ENCODE results near the gene POU2F3.

POU2F3 gene

DNA sequence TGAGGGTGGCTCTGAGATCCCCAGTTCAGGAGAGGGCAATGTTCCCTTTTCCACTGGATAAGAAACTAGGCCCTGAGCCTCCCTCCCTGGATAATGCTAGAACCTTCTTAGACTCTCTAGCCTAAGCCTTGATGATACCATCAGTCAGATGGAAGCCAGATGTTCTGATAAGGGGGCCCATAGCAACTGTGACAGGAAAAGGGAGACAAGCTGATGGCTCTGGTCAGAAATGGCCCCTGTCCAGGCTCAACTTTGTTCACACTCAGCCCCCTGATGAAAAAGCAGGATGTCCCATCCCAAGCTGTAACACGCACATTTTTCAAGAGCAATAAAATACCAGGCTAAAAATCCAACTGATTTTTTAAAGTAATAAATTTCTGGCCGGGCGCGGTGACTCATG is 36.3 kb upstream of the POU2F3 start:
- DNase-seq (ENCODE audit: low spot score in 2 of 2), result no peak
- Mint-ChIP-seq H3K36me3 (no peaks in the 10 kb centered on the region), H3K4me1 (no peaks in the 10 kb centered on the region), H3K4me3 (no peak overlapping the region), H3K27ac (no peak overlapping the region), H3K9me3 (no peaks in the 10 kb centered on the region), H3K27me3 (peaks cover 19% of the 10 kb centered on the region)
- no peak for ATAC-seq (ENCODE audit: low read depth)

DNA sequence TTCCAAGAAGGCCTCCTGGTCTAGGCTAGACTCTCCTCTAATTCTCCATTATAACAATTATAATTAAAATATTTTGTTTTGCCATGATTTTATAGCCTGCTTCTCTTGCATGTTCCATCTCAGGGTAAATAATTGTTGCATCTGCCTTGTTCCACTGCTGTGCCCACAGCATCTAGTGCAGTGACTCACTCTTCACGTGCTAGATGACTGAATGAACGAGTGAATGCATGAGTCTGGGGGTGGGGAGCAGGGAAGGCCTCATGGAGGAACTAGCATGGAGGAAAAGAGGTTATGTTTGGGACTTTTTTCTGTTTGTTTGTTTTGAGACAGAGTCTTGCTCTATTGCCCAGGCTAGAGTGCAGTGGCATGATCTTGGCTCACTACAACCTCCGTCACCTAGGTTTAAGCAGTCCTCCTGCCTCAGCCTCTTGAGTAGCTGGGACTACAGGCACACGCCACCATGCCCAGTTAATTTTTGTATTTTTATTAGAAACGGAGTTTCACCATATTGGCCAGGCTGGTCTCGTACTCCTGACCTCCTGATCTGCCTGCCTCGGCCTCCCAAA is 34.3 kb upstream of the POU2F3 start:
- peaks cover 5% of the 10 kb centered on the region for H3K4me1 Mint-ChIP-seq
- H3K4me3 Mint-ChIP-seq, result no peak overlapping the region
- ATAC-seq (ENCODE audit: low read depth), result no peak
- H3K9me3 Mint-ChIP-seq, result no peaks in the 10 kb centered on the region
- DNase-seq (ENCODE audit: low spot score in 2 of 2), result no peak
- H3K27me3 Mint-ChIP-seq, result peaks cover 22% of the 10 kb centered on the region
- no peak overlapping the region for H3K27ac Mint-ChIP-seq
- H3K36me3 Mint-ChIP-seq, result no peaks in the 10 kb centered on the region

DNA sequence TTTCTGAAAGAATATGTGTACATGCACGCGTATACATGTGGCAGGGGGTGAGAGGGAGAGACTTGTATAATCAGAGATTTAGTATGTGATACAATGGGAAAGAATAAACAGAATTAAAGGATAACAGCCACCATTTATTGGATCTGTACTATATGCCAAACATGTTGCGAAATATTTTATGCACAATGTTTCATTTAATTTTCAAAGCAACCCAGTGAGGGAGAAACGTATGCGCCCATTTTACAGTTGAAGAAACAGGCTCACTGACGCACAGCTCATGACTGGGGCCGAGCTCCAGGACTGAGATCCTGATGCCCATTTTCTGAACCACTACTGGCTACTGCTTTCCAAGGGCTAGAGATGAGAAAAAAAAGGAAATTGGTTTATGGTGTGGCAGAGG is 32.4 kb upstream of the POU2F3 start:
- no peaks in the 10 kb centered on the region for H3K9me3 Mint-ChIP-seq
- ATAC-seq (ENCODE audit: low read depth) (no peak), DNase-seq (ENCODE audit: low spot score in 2 of 2) (no peak)
- H3K27me3 Mint-ChIP-seq, result peaks cover 24% of the 10 kb centered on the region
- peaks cover 8% of the 10 kb centered on the region for H3K4me1 Mint-ChIP-seq
- H3K4me3 Mint-ChIP-seq, result no peak overlapping the region
- H3K36me3 Mint-ChIP-seq, result no peaks in the 10 kb centered on the region
- no peak overlapping the region for H3K27ac Mint-ChIP-seq

DNA sequence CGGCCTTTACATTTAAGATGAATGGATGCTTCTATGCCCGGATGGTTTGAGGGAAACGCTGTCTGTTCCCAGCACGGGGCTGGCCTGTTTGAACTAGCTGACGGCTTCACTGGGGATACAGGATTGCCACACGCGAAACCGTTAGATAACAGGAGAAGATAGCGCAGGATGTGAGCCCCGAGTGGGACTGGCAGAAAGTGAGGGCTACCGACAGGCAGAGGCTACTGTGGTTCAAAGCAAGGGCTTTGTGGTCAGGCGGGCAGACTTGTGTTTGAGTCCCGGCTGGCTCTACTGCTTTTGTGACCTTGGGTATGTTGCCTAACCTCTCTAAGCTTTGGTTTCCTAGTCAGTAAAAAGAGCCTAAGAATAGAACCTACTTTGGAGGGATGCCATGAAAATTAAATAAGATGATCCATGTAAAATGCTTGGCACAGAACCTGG is 31.9 kb upstream of the POU2F3 start:
- no peak for ATAC-seq (ENCODE audit: low read depth)
- peaks cover 8% of the 10 kb centered on the region for H3K4me1 Mint-ChIP-seq
- peaks cover 24% of the 10 kb centered on the region for H3K27me3 Mint-ChIP-seq
- no peak overlapping the region for H3K4me3 Mint-ChIP-seq
- H3K36me3 Mint-ChIP-seq, result no peaks in the 10 kb centered on the region
- no peaks in the 10 kb centered on the region for H3K9me3 Mint-ChIP-seq
- no peak overlapping the region for H3K27ac Mint-ChIP-seq
- DNase-seq (ENCODE audit: low spot score in 2 of 2), result no peak

DNA sequence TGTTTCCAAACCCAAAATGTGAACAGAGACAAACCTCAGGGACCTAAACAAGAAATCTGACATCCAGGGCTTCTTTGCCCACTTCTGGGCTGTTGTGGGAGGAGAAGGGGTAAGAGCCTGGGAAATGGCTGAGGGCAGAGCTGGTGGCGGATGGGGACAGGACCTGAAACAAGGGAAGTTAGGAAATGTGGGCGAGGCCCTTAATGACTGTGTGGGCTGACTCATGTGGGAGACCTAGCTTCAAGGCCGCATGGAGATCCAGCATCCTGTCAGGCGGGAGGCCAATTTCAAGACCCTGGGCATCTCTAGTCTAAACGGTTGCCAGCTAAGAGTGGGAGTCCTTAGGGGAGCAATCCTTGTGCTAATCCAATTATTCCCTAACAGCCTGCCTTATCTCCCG is 31.2 kb upstream of the POU2F3 start:
- Mint-ChIP-seq H3K4me3 (no peak overlapping the region), H3K27ac (no peak overlapping the region), H3K36me3 (no peaks in the 10 kb centered on the region), H3K27me3 (peaks cover 24% of the 10 kb centered on the region), H3K9me3 (no peaks in the 10 kb centered on the region), H3K4me1 (peaks cover 8% of the 10 kb centered on the region)
- ATAC-seq (ENCODE audit: low read depth) (no peak), DNase-seq (ENCODE audit: low spot score in 2 of 2) (no peak)

DNA sequence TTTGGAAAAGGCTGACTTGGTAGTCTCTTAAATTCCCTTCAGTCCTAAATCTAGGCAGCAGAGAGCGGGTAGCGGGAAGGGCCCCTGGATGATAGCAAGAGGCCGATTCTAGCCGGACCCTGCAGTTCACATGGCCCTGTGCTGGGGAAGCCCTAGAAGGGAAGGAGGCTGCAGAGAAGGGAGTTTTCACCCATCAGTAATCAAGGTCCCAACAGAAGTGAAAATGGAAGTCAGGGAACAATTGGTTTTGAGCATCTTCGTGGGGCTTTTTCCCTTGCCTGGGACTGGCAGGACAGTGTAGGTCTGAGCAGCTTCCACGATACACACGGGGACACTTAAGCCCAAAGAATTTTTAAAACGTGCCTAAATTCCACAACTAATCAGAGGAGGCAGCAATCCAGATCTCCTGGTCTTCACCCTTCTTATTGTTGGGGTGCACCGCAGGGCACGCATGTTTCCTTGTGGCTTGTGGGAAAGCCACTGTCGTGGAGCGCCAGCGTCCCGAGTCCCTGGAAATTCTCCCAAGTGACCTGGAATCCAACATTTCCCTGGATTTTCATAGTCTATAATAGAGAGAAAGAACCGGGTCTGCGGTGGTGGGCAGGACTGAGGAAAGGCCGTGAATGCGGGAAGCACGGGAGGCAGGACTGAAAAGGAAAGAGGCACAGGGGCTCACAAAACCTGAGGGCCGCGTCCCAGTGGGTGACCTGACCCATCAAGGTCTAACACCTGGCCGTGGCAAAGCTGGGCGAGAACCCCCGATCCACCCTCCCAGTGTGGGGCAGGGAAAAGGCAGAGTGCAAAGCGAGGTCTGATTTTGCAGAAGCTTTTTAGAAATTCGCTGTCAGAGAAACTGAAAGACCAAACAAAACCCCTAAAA is 30.0 kb upstream of the POU2F3 start:
- Mint-ChIP-seq H3K4me3 (peak overlapping the region; percentile 86), H3K4me1 (peaks cover 8% of the 10 kb centered on the region), H3K9me3 (no peaks in the 10 kb centered on the region), H3K27me3 (peaks cover 26% of the 10 kb centered on the region), H3K36me3 (no peaks in the 10 kb centered on the region), H3K27ac (no peak overlapping the region)
- no peak for DNase-seq (ENCODE audit: low spot score in 2 of 2)
- peak; percentile 6 for ATAC-seq (ENCODE audit: low read depth)

DNA sequence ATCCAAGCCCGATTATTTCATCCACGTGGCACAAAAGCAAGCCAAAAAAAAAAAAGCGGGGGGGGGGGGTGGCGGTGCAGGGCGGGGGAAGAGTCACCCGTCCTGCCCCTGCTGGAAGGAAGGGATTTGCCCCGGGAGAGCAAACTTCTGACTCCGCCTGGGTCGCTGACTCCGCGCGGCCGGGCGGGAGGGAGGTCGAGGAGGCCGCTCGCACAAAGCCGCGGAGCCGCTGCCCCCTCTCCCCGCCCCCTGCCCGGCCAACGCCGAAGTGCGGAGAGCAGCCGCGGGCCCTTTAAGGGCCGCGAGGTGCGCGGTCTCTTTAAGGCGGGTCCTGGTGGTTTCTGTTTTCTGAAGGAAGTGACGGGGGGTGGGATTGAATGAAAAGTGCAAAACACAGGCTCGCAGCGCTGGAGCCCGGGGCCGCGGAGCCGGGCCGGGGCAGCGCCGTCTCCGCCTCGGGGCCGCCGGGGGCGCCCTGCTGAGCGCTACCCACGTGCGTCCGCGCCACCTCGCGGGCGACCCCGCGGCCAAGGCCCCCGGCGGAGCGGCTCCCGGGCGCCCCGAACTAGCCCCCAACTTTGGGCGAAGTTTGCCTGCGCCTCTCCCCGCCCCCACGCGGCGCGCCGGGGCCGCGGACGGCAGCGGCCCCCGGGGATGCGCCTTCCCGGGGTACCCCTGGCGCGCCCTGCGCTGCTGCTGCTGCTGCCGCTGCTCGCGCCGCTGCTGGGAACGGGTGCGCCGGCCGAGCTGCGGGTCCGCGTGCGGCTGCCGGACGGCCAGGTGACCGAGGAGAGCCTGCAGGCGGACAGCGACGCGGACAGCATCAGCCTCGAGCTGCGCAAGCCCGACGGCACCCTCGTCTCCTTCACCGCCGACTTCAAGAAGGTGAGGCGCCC is 29.1 kb upstream of the POU2F3 start, which contains the start of gene OAF:
Gene OAF (plus strand): TSS at position 407 of the 896 bp plus-strand sequence. CDS start 248 bp downstream, at position 655.
- H3K36me3 Mint-ChIP-seq, result no peaks in the 10 kb centered on the region
- H3K4me3 Mint-ChIP-seq, result peak within 1 kb of the TSS; percentile 93
- peak; percentile 82 for ATAC-seq (ENCODE audit: low read depth)
- peaks cover 27% of the 10 kb centered on the region for H3K27me3 Mint-ChIP-seq
- DNase-seq (ENCODE audit: low spot score in 2 of 2), result peak; percentile 18 to 46
- peaks cover 8% of the 10 kb centered on the region for H3K4me1 Mint-ChIP-seq
- H3K9me3 Mint-ChIP-seq, result no peaks in the 10 kb centered on the region
- no peak within 1 kb of the TSS for H3K27ac Mint-ChIP-seq

DNA sequence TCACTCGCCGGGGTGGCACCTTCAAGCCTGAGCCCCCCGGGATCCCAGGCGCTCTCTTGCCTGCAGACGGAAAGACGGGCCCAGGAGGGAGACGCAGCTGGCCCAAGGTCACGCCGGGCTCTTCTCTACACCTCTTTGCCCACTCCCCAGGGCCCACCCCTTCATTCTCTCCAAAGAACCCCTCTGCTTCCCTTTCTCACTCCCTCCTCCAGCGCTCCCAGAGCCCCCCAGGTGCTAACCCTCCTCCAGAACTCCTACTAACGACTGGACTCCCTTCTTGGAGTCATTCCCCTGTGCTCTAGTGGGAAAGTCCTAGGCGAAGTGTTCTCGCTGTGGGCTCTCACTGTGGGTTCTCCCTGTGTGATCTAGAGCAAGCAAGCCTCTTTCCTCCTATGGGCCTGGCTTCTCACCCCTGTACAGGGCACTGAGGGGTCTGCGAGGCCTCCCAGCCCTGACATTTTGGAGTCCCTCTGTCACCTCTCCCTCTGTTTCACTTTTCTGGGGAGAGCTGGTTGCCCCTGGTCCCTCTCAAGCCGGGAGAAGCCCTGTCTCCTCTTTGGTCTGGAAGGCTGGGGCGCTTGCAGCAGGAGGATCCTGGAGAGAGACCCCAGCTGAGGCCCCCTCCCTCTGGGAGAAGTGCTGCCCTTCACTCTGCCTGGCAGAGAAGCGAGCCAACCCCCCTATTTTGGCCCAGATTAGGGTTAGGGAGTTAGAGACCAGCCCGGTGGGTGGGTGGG is 28.2 kb upstream of the POU2F3 start:
- no peak for ATAC-seq (ENCODE audit: low read depth)

DNA sequence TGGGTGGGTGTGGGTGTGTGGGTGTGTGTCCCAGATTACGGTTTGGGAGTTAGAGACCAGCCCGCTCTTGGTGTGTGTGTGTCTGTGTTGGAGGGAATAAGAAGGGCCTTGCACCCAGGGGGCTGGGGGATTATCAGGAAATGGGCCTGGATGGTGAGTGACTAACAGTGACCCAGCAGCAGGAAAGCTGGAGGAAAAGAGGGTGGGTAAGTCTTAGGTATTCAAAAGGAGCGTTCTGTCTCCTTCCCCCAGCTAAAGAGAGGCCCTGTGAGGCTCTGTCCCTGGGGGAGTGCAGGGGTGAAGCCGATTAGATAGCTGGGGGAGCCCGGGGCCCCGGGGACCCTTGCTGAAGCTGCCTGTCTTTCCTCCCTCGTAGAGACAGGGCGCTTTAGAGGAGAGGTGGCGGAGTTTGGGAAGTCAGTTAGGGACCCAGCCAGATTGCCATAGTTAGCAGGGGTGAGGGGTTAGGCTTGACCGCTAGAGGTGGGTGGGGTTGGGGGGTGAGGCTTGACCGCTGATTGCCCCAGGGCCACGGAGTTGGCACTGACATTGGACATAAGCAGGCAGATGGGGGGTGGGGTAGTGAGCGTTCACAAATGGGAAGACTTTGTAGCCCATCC is 27.6 kb upstream of the POU2F3 start:
- no peak overlapping the region for H3K4me3 Mint-ChIP-seq
- H3K36me3 Mint-ChIP-seq, result no peaks in the 10 kb centered on the region
- DNase-seq (ENCODE audit: low spot score in 2 of 2), result no peak
- no peak for ATAC-seq (ENCODE audit: low read depth)
- peaks cover 23% of the 10 kb centered on the region for H3K27me3 Mint-ChIP-seq
- peaks cover 8% of the 10 kb centered on the region for H3K4me1 Mint-ChIP-seq
- H3K27ac Mint-ChIP-seq, result no peak overlapping the region
- H3K9me3 Mint-ChIP-seq, result no peaks in the 10 kb centered on the region

More for the DNA sequence above, 28.2 kb upstream of the POU2F3 start:
- Mint-ChIP-seq H3K4me1 (peaks cover 8% of the 10 kb centered on the region), H3K27ac (no peak overlapping the region), H3K27me3 (peaks cover 24% of the 10 kb centered on the region), H3K36me3 (no peaks in the 10 kb centered on the region), H3K4me3 (peak overlapping the region; percentile 93), H3K9me3 (no peaks in the 10 kb centered on the region)
- DNase-seq (ENCODE audit: low spot score in 2 of 2), result no peak

DNA sequence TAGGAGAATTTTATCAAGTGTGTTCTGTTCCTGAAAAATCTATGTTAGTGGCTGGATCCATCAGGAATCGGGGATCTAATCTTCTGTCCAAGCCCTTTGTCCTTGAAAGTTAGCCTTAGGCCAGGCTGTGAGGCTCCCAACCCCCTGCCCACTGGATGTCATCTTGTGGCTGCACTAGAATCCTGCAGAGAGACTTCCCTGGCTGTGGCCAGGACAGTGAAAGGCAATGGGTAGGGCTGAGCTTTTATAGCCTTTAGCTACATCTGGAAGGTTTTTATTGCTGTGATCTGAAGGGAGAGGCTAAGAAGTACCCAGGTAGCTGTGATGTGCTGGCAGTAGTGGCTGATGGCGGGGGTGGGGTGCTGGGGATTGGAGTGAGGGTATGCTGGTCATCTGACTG is 27.0 kb upstream of the POU2F3 start:
- Mint-ChIP-seq H3K27ac (no peak overlapping the region), H3K36me3 (no peaks in the 10 kb centered on the region), H3K4me3 (no peak overlapping the region), H3K27me3 (peaks cover 17% of the 10 kb centered on the region), H3K9me3 (no peaks in the 10 kb centered on the region), H3K4me1 (peaks cover 8% of the 10 kb centered on the region)
- DNase-seq (ENCODE audit: low spot score in 2 of 2), result no peak
- ATAC-seq (ENCODE audit: low read depth), result no peak

DNA sequence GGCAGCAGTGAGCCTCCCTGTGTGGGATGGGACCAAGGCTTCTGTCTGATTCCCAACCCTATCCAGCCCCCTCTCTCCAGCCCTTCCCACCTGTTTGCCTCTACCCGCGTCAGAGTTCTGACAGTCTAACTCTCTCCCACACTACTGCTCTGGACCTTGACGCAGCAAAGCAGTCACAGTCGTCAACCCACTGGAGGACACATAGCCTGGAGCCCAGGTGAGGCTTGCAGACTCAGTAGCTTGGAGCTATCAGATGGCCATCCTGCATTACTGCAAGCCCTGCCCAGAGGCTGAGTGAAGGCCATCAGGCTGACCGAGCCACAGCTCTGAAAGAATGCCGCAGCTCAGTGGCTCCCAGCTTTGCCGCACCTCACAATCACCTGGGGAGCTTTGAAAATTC is 25.4 kb upstream of the POU2F3 start:
- DNase-seq (ENCODE audit: low spot score in 2 of 2), result no peak
- no peak overlapping the region for H3K27ac Mint-ChIP-seq
- H3K36me3 Mint-ChIP-seq, result no peaks in the 10 kb centered on the region
- no peak for ATAC-seq (ENCODE audit: low read depth)
- peaks cover 8% of the 10 kb centered on the region for H3K4me1 Mint-ChIP-seq
- H3K9me3 Mint-ChIP-seq, result no peaks in the 10 kb centered on the region
- H3K4me3 Mint-ChIP-seq, result no peak overlapping the region
- peaks cover 14% of the 10 kb centered on the region for H3K27me3 Mint-ChIP-seq

DNA sequence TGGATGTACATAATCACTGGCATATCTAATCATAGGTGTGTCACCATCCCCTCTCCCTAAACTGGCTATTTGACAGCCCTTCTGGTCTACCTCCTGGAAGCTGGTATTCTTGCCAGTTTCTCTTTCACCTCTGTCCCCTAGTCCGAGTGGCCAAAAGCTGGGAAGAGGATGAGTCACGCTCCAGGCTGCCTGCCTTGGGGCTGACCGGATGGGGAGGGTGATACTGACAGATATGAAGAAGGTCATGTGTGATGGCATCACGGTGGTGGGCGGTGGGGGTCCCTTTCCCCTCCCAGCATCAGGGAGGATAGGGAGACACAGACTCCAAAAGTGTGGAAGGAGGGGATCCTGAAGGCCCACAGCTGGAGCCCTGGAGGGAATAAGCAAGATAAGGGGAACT is 24.3 kb upstream of the POU2F3 start:
- Mint-ChIP-seq H3K36me3 (no peaks in the 10 kb centered on the region), H3K27ac (no peak overlapping the region), H3K9me3 (no peaks in the 10 kb centered on the region), H3K4me1 (peaks cover 3% of the 10 kb centered on the region), H3K4me3 (no peak overlapping the region), H3K27me3 (peaks cover 12% of the 10 kb centered on the region)
- no peak for ATAC-seq (ENCODE audit: low read depth)
- DNase-seq (ENCODE audit: low spot score in 2 of 2), result no peak

DNA sequence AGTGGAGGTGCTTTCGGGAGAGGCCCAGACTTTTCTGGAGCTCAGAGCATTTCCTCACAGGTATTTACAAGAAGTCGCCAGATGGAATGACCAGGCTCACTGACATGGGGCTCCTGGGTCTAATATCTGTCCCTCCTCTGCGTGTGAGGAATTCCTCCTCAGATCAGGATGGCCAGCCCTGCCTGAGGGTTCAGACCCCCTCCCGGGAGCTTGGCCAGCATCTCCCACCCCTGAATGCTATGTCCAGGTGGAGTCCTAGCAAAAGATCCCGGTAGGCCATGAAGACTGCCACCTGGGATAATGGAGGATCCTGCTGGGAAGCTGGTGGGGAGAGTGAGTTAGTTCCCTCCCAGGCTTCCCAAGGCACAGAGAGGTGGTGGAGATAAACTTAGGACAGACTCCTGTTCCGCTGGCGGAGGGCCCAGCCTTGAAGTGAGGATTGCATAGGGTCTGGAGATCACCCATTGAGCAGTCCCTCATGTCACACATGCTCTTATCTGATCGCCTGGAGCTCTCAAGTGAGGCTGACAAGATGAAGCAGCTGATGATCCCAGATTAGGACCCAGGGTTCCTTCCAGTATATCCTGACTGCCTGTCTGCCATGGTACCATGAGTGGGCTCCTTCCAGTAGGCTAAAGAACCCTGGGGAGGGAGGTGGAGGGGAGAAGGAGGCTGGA is 23.4 kb upstream of the POU2F3 start:
- H3K36me3 Mint-ChIP-seq, result no peaks in the 10 kb centered on the region
- no peak for DNase-seq (ENCODE audit: low spot score in 2 of 2)

More for the DNA sequence above, 23.4 kb upstream of the POU2F3 start:
- Mint-ChIP-seq H3K4me1 (peaks cover 2% of the 10 kb centered on the region), H3K27ac (no peak overlapping the region), H3K4me3 (no peak overlapping the region), H3K27me3 (peaks cover 11% of the 10 kb centered on the region), H3K9me3 (no peaks in the 10 kb centered on the region)
- no peak for ATAC-seq (ENCODE audit: low read depth)
